CD14-positive monocyte (primary cell): Measurements from ENCODE around the gene HOXD4. TPM values are rescaled to one million over a fixed set of nuclear protein-coding genes. Genes with fewer than 3 reads are reported as not detected.

ENCODE experiments used
- DNase-seq, 3 donors: peaks; one replicate each; pipeline ENCODE4 v3.0.0-alpha.2; 2011 to 2022
- H2AFZ ChIP-seq: 2 replicates; pipeline ENCODE4 v1.6.0; 2012; ENCODE audit warnings: mild to moderate bottlenecking, low read depth, low read length, inconsistent platforms; ENCODE audit not compliant: insufficient read depth, poor library complexity, severe bottlenecking
- H3K27ac ChIP-seq, 2 donors: 1 replicate in 1 of 2; 2 replicates in 1 of 2; pipeline ENCODE4 v1.5.1; 2012 to 2013; ENCODE audit warnings: low read length in 2 of 2, control low read depth in 1 of 2, inconsistent platforms in 1 of 2, low read depth in 1 of 2, mild to moderate bottlenecking in 1 of 2
- H3K27me3 ChIP-seq, 2 donors: one replicate each; pipeline versions ENCODE4 v1.6.0 to v1.6.1; 2011 to 2013; ENCODE audit warnings: low read length in 2 of 2; ENCODE audit not compliant: control insufficient read depth in 2 of 2, insufficient read depth in 2 of 2
- H3K36me3 ChIP-seq, 2 donors: replicated peaks in 1 of 2; 1 replicate in 1 of 2; 2 replicates in 1 of 2; pipeline versions ENCODE4 v1.5.1 to v1.6.1; 2012 to 2013; ENCODE audit warnings: low read length in 2 of 2, control low read depth in 1 of 2, inconsistent platforms in 1 of 2, mild to moderate bottlenecking in 1 of 2; ENCODE audit not compliant: insufficient read depth in 2 of 2, control insufficient read depth in 1 of 2
- H3K4me1 ChIP-seq, 2 donors: 1 replicate in 1 of 2; 2 replicates in 1 of 2; pipeline versions ENCODE4 v1.5.1 to v1.6.1; 2012 to 2013; ENCODE audit warnings: low read length in 2 of 2, control low read depth in 1 of 2, inconsistent platforms in 1 of 2, mild to moderate bottlenecking in 1 of 2, moderate library complexity in 1 of 2; ENCODE audit not compliant: insufficient read depth in 2 of 2, control insufficient read depth in 1 of 2
- H3K4me2 ChIP-seq: replicated peaks from 2 replicates; pipeline ENCODE3; 2012; ENCODE audit warnings: low read length, moderate library complexity, mild to moderate bottlenecking; ENCODE audit not compliant: poor library complexity, severe bottlenecking; ENCODE audit errors: extremely low read depth
- H3K4me3 ChIP-seq, 3 experiments: fragments of 200-600 bp in 1 of 3; sonication (generic) in 1 of 3; replicated peaks in 1 of 3; 1 replicate in 2 of 3; 2 replicates in 1 of 3; pipeline ENCODE4 v1.5.1; 2011 to 2013; ENCODE audit warnings: low read length in 3 of 3, mild to moderate bottlenecking in 3 of 3, control low read depth in 2 of 3, low read depth in 2 of 3, inconsistent platforms in 1 of 3, moderate library complexity in 1 of 3
- H3K79me2 ChIP-seq: 2 replicates; pipeline ENCODE4 v1.6.0; 2012; ENCODE audit warnings: mild to moderate bottlenecking, control low read depth, inconsistent platforms, low read length, moderate library complexity; ENCODE audit not compliant: insufficient read depth
- H3K9ac ChIP-seq: 2 replicates; pipeline ENCODE4 v1.6.0; 2017; ENCODE audit warnings: low read length, mild to moderate bottlenecking; ENCODE audit not compliant: insufficient read depth, poor library complexity, severe bottlenecking
- H3K9me3 ChIP-seq, 2 donors: replicated peaks in 1 of 2; 1 replicate in 1 of 2; 2 replicates in 1 of 2; pipeline versions ENCODE4 v1.5.1 to v1.6.1; 2012 to 2013; ENCODE audit warnings: low read length in 2 of 2, control low read depth in 1 of 2; ENCODE audit not compliant: control insufficient read depth in 1 of 2, insufficient read depth in 1 of 2
- H4K20me1 ChIP-seq: 2 replicates; pipeline ENCODE4 v1.6.0; 2012; ENCODE audit warnings: mild to moderate bottlenecking, low read length, control low read depth, moderate library complexity; ENCODE audit not compliant: insufficient read depth
- H3K27ac Mint-ChIP-seq, 7 donors: one replicate each; pipeline ENCODE4 v1.8.0; 2020; ENCODE audit warnings: mild to moderate bottlenecking in 7 of 7, mixed read lengths in 7 of 7, moderate library complexity in 6 of 7, inconsistent platforms in 2 of 7
- H3K27me3 Mint-ChIP-seq, 3 donors: one replicate each; pipeline ENCODE4 v1.8.0; 2021 to 2022; ENCODE audit warnings: low read depth in 3 of 3, mild to moderate bottlenecking in 3 of 3, mixed read lengths in 3 of 3, moderate library complexity in 3 of 3, inconsistent platforms in 1 of 3
- H3K36me3 Mint-ChIP-seq, 2 donors: one replicate each; pipeline ENCODE4 v1.8.0; 2020; ENCODE audit warnings: mixed read lengths in 2 of 2, inconsistent platforms in 1 of 2, mild to moderate bottlenecking in 1 of 2
- H3K4me1 Mint-ChIP-seq: one replicate; pipeline ENCODE4 v1.8.0; 2020; ENCODE audit warnings: mild to moderate bottlenecking, mixed read lengths
- H3K4me3 Mint-ChIP-seq, 2 donors: one replicate each; pipeline ENCODE4 v1.8.0; 2020; ENCODE audit warnings: mild to moderate bottlenecking in 2 of 2, mixed read lengths in 2 of 2, moderate library complexity in 1 of 2
- H3K9me3 Mint-ChIP-seq, 7 donors: one replicate each; pipeline ENCODE4 v1.8.0; 2020 to 2022; ENCODE audit warnings: mixed read lengths in 7 of 7, mild to moderate bottlenecking in 6 of 7, moderate library complexity in 6 of 7, inconsistent platforms in 2 of 7
- CTCF ChIP-seq: fragments of 200-600 bp; IDR thresholded peaks from one replicate; pipeline ENCODE4 v1.8.0; 2022; ENCODE audit warnings: antibody characterized with exemption, mild to moderate bottlenecking
- WGBS: methylation state at CpG from one replicate; pipeline ENCODE4 v1.1.5; 2013; ENCODE audit warnings: missing lambda C conversion rate; ENCODE audit not compliant: insufficient coverage; 5-methylcytosine and 5-hydroxymethylcytosine counted together
- intact Hi-C, 2 donors: fragments of 100-400 bp; cut with micrococcal nuclease; formaldehyde crosslinking; loops; one replicate each; pipeline versions ENCODE4 v1.15.0 to v1.15.1; 2023
- polyA plus RNA-seq, 3 donors: library from polyadenylated mRNA; depleted of rRNA in 1 of 3; unstranded in 2 of 3; stranded (reverse) in 1 of 3; fragments of 300-500 nt in 2 of 3; fragments of >200 nt in 1 of 3; fragmentation: Illumina TruSeq in 2 of 3; gene quantifications; 1 replicate in 2 of 3; 2 replicates in 1 of 3; pipeline ENCODE4 v1.2.3, GENCODE V29; 2012 to 2021

HOXD4 gene
- polyA plus RNA-seq, 3 donors, result not detected

DNA sequence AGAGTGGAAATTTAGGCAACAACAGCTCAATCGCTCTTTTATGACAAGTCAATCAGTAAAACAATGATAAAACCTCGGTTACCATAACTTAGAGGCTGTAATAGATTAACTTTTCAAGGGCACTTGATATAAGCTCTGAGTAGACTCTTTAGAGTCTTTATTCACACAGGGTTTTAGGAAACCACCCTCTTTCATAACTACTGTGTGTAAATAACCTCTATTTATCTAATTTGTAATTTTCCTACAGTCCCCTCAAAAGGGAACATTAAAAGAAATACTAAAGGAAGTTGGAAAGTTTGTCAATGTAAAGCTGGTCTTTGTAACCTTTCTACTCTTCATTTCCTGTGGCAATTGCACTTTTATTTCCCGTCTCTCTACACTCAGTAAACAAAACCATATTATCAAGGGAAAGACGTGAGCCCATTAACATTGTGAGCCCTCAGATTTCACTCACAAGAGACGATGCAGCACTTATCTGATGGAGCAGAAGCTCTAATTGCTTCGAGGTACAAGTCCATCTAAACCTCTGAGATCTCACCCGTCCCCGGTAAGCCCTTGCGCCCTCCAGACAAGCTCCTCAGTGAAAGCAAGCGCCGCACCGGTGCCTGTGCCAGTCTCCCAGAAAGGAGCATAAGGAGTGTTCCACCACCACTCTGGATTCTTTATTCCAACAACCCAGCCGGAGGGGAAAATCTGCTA, 36.0 kb downstream of the HOXD4 start:
- DNase-seq, result no peak
- peaks cover 83 to 97% of the 10 kb centered on the region in 2 donors for H3K27me3 ChIP-seq
- WGBS, result 4% methylated on average over 8 of the region's 13 CpGs
- peak overlapping the region; percentile 81 to 93 for H3K4me3 Mint-ChIP-seq
- peak overlapping the region; percentile 63 for H3K4me2 ChIP-seq
- H3K27ac Mint-ChIP-seq, result no peak overlapping the region
- peaks cover 6% of the 10 kb centered on the region in 2 donors for H3K36me3 Mint-ChIP-seq
- H3K9ac ChIP-seq, result no peak overlapping the region
- peaks cover 0 to 28% (median 19%) of the 10 kb centered on the region in 7 donors for H3K9me3 Mint-ChIP-seq
- H3K27me3 Mint-ChIP-seq, result peaks cover 88 to 97% (median 89%) of the 10 kb centered on the region in 3 donors
- H4K20me1 ChIP-seq, result no peaks in the 10 kb centered on the region
- peaks cover 20% of the 10 kb centered on the region for H3K4me1 Mint-ChIP-seq
- H3K79me2 ChIP-seq, result no peaks in the 10 kb centered on the region
- peak overlapping the region in 1 of 3 experiments; percentile 62 for H3K4me3 ChIP-seq
- intact Hi-C loops, result no loop called here
- H3K4me1 ChIP-seq, result peaks cover 8 to 23% of the 10 kb centered on the region in 2 donors
- peak overlapping the region; percentile 21 for H2AFZ ChIP-seq
- no peak overlapping the region for H3K27ac ChIP-seq
- H3K9me3 ChIP-seq, result peaks cover 4 to 37% of the 10 kb centered on the region in 2 donors
- no peak for TF ChIP-seq CTCF
- no peaks in the 10 kb centered on the region for H3K36me3 ChIP-seq

- Mint-ChIP-seq H3K27me3 (peaks cover 89 to 97% (median 90%) of the 10 kb centered on the region in 3 donors), H3K4me1 (peaks cover 20% of the 10 kb centered on the region), H3K36me3 (peaks cover 6% of the 10 kb centered on the region in 2 donors), H3K27ac (no peak within 1 kb of the TSS), H3K9me3 (peaks cover 0 to 28% (median 22%) of the 10 kb centered on the region in 7 donors), H3K4me3 (peak within 1 kb of the TSS; percentile 81 to 93)
- peaks cover 8 to 23% of the 10 kb centered on the region in 2 donors for H3K4me1 ChIP-seq
- 1% methylated on average over 63 of the region's 68 CpGs for WGBS
- H3K79me2 ChIP-seq, result no peaks in the 10 kb centered on the region
- peak within 1 kb of the TSS; percentile 41 for H2AFZ ChIP-seq
- H3K9me3 ChIP-seq, result peaks cover 4 to 37% of the 10 kb centered on the region in 2 donors
- H3K27me3 ChIP-seq, result peaks cover 83 to 97% of the 10 kb centered on the region in 2 donors
- no peak for TF ChIP-seq CTCF
- no peak within 1 kb of the TSS for H3K9ac ChIP-seq
- no peaks in the 10 kb centered on the region for H3K36me3 ChIP-seq
- intact Hi-C loops, result no loop called here
- H3K4me3 ChIP-seq, result peak within 1 kb of the TSS in 2 of 3 experiments; percentile 6 to 62
- no peak within 1 kb of the TSS for H3K27ac ChIP-seq
- no peaks in the 10 kb centered on the region for H4K20me1 ChIP-seq
- DNase-seq, result no peak
- H3K4me2 ChIP-seq, result peak within 1 kb of the TSS; percentile 63
Observed at GRCh38 chr2:176187899-176188773, 36.8 kb downstream of the HOXD4 start, which contains the start of gene HOXD1. HOXD1 (plus strand) TSS chr2:176188668; CDS start chr2:176188802, 134 bp downstream.
